ENCODE measurements around the gene UBA6.
"Not testable (repeated sequence)": the region's sequence is repeated elsewhere in the genome, so short reads cannot be mapped to it uniquely, and the experiment has no call there.

UBA6 gene

GRCh38 chr4:67660418-67660817 is 40.5 kb downstream of the UBA6 start:
- DNase-seq (ENCODE audit: low spot score): no peak

- DNase-seq (ENCODE audit: low spot score): no peak
Observed at GRCh38 chr4:67659065-67659464, 41.9 kb downstream of the UBA6 start.

- no peak for DNase-seq (ENCODE audit: low spot score)
Observed at GRCh38 chr4:67658302-67658701, 42.7 kb downstream of the UBA6 start.

GRCh38 chr4:67651536-67651935 is 49.4 kb downstream of the UBA6 start:
- DNase-seq (ENCODE audit: low spot score): no peak

GRCh38 chr4:67638136-67638535 is 62.8 kb downstream of the UBA6 start:
- DNase-seq (ENCODE audit: low spot score): no peak

- not testable (repeated sequence) for DNase-seq (ENCODE audit: low spot score)
Observed at GRCh38 chr4:67636978-67637377, 64.0 kb downstream of the UBA6 start.

GRCh38 chr4:67635331-67635730 is 65.6 kb downstream of the UBA6 start:
- no peak for DNase-seq (ENCODE audit: low spot score)

- no peak for DNase-seq (ENCODE audit: low spot score)
Observed at GRCh38 chr4:67634741-67635140, 66.2 kb downstream of the UBA6 start.

GRCh38 chr4:67632492-67632891 is 68.5 kb downstream of the UBA6 start:
- no peak for DNase-seq (ENCODE audit: low spot score)

GRCh38 chr4:67624939-67625338 is 76.0 kb downstream of the UBA6 start:
- DNase-seq (ENCODE audit: low spot score): no peak

GRCh38 chr4:67616478-67616877 is 84.5 kb downstream of the UBA6 start:
- no peak for DNase-seq (ENCODE audit: low spot score)

- DNase-seq (ENCODE audit: low spot score): no peak
Observed at GRCh38 chr4:67615119-67615518, 85.8 kb downstream of the UBA6 start.

GRCh38 chr4:67614186-67614585 is 86.8 kb downstream of the UBA6 start:
- DNase-seq (ENCODE audit: low spot score): no peak

- no peak for DNase-seq (ENCODE audit: low spot score)
Observed at GRCh38 chr4:67608027-67608426, 92.9 kb downstream of the UBA6 start.

- DNase-seq (ENCODE audit: low spot score): no peak
Observed at GRCh38 chr4:67604749-67605148, 96.2 kb downstream of the UBA6 start.

- no peak for DNase-seq (ENCODE audit: low spot score)
Observed at GRCh38 chr4:67604029-67604381, 97.0 kb downstream of the UBA6 start.

- no peak for DNase-seq (ENCODE audit: low spot score)
Observed at GRCh38 chr4:67603310-67604028, 97.5 kb downstream of the UBA6 start.

GRCh38 chr4:67593741-67594175 is 107.2 kb downstream of the UBA6 start:
- no peak for DNase-seq (ENCODE audit: low spot score)

- no peak for DNase-seq (ENCODE audit: low spot score)
Observed at GRCh38 chr4:67587156-67587555, 113.8 kb downstream of the UBA6 start.

GRCh38 chr4:67584496-67584895 is 116.5 kb downstream of the UBA6 start:
- no peak for DNase-seq (ENCODE audit: low spot score)

- no peak for DNase-seq (ENCODE audit: low spot score)
Observed at GRCh38 chr4:67581913-67582312, 119.0 kb downstream of the UBA6 start.

GRCh38 chr4:67581208-67581857 is 119.6 kb downstream of the UBA6 start:
- DNase-seq (ENCODE audit: low spot score): no peak

GRCh38 chr4:67580577-67580976 is 120.4 kb downstream of the UBA6 start:
- no peak for DNase-seq (ENCODE audit: low spot score)

GRCh38 chr4:67576538-67576937 is 124.4 kb downstream of the UBA6 start:
- DNase-seq (ENCODE audit: low spot score): no peak

Data from HuH-7.5 (cell line).